MM.1S (cell line): ENCODE data around the gene ZEB2.

ENCODE experiments used
- EZH2 ChIP-seq: fragments of 300-600 bp; sonication (generic); optimal IDR thresholded peaks from 2 replicates; pipeline ENCODE3; 2017; ENCODE audit warnings: low read depth, mild to moderate bottlenecking, antibody characterized with exemption, low read length, mixed read lengths
- TF ChIP-seq, protein P1 (sequence below): fragments of 300-600 bp; sonication (generic); IDR thresholded peaks from 2 replicates; pipeline ENCODE4 v1.5.1; 2016; ENCODE audit warnings: antibody characterized with exemption, low read length, mixed read lengths

- TF ChIP-seq, protein P1, sequence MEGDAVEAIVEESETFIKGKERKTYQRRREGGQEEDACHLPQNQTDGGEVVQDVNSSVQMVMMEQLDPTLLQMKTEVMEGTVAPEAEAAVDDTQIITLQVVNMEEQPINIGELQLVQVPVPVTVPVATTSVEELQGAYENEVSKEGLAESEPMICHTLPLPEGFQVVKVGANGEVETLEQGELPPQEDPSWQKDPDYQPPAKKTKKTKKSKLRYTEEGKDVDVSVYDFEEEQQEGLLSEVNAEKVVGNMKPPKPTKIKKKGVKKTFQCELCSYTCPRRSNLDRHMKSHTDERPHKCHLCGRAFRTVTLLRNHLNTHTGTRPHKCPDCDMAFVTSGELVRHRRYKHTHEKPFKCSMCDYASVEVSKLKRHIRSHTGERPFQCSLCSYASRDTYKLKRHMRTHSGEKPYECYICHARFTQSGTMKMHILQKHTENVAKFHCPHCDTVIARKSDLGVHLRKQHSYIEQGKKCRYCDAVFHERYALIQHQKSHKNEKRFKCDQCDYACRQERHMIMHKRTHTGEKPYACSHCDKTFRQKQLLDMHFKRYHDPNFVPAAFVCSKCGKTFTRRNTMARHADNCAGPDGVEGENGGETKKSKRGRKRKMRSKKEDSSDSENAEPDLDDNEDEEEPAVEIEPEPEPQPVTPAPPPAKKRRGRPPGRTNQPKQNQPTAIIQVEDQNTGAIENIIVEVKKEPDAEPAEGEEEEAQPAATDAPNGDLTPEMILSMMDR: no peak
- TF ChIP-seq EZH2: no peak
Observed at GRCh38 chr2:144358374-144358964, 161.4 kb downstream of the ZEB2 start.
